ENCODE results near the gene NLGN4Y.

DNA sequence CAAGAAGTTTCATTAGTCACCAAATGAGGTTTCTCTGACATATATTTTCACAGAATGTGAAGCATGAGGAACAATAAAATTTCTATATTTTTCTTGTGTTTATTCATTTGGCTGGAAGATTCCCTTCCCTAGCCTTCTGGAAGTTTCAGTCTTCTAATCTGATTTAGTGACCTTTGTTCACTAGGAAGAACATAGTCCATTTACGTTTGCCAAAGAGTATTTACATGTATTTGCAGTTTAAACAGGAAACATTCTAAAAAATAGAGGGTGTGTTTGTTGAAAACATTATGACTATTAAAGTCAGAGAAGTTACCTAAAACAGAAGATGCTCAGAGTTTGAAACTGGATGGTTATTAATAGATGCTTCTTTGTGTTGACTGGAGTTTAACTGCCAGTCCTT, 238.6 kb downstream of the NLGN4Y start:
- no peak for TF ChIP-seq POLR2A (IDR thresholded peaks at IDR 0.05)
- TF ChIP-seq, protein P1, sequence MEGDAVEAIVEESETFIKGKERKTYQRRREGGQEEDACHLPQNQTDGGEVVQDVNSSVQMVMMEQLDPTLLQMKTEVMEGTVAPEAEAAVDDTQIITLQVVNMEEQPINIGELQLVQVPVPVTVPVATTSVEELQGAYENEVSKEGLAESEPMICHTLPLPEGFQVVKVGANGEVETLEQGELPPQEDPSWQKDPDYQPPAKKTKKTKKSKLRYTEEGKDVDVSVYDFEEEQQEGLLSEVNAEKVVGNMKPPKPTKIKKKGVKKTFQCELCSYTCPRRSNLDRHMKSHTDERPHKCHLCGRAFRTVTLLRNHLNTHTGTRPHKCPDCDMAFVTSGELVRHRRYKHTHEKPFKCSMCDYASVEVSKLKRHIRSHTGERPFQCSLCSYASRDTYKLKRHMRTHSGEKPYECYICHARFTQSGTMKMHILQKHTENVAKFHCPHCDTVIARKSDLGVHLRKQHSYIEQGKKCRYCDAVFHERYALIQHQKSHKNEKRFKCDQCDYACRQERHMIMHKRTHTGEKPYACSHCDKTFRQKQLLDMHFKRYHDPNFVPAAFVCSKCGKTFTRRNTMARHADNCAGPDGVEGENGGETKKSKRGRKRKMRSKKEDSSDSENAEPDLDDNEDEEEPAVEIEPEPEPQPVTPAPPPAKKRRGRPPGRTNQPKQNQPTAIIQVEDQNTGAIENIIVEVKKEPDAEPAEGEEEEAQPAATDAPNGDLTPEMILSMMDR (IDR thresholded peaks at IDR 0.05): no peak
- no peak for TF ChIP-seq POLR2AphosphoS5 (IDR thresholded peaks at IDR 0.05)
